NCI-H1694 treated with DMSO at 0.1 percent for 48 hours (cell line): Measurements from ENCODE around the gene ADGRA3.

Source experiments
- DNase-seq: peaks from one replicate; lab custom pipeline; 2025; lab: John Stamatoyannopoulos, UW

ADGRA3 gene

GRCh38 chr4:22363036-22363435 is 152.8 kb downstream of the ADGRA3 start:
- DNase-seq = no peak

DNA sequence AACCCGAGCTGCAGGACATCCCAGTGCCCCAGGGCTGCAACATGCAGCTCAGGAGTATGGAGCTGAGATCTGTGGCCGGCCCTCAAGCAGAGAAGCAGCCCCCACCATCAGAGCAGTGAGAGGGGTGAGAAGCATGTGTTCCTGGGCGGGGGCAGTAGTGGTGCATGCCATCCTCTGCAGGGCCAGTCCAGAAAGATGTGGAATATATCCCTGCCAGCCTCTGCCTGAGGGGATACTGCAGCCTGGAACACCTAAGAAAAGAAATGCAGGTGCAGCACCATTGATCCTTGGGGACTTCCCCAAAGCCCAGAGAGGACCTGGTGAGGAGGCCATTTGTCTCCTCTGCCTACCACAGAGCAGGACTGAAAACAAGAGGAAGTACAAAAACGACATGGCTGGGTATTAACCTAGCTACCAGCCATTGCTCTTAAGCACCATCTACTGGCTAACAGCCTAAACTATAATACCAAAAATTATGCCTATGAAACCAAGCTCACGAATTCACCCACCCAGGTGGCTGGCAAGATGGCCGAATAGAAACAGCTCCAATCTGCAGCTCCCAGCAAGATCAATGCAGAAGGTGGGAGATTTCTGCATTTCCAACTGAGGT is 158.8 kb downstream of the ADGRA3 start:
- DNase-seq = peak; percentile 5

DNA sequence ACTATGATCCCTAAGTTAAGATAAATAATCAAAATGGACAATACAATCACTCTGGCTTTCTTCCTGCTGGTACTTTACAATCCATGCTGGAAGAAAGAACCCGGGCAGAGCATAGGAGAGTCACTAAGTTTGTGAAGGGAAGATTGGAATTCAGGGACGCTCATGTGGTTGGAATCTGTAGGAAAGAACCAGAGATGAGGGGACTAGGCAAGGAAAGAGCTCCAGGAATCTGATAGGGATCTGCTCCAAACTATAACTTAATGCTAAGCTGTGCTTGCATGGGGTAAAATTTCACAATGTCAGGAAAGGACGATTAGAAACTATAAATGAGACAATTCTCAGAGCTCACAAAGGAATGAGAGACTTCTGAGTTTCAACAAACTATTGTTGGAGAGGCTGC is 167.5 kb downstream of the ADGRA3 start:
- no peak for DNase-seq

- DNase-seq = no peak
Measured at GRCh38 chr4:22345678-22346077, 170.2 kb downstream of the ADGRA3 start.

- DNase-seq = no peak
Measured at GRCh38 chr4:22345055-22345454, 170.8 kb downstream of the ADGRA3 start.

DNA sequence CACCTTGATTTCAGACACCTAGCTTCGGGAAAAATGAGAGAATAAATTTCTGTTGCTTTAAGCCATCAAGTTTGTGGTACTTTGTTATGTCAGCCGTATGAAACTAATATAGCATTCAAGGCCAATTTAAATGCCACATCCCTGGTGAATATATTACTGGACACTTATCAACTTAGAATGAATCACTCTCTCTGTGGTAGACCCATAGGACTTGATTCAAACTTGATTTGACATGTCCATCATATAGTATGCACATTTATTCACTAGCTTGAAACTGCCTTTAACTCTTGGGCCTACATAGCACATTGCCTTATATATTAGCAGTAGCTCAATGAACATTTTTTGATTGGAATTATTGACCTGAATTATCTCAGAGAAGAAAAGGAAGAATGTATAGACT is 172.3 kb downstream of the ADGRA3 start:
- DNase-seq = no peak

GRCh38 chr4:22339491-22339890 is 176.4 kb downstream of the ADGRA3 start:
- DNase-seq = no peak

DNA sequence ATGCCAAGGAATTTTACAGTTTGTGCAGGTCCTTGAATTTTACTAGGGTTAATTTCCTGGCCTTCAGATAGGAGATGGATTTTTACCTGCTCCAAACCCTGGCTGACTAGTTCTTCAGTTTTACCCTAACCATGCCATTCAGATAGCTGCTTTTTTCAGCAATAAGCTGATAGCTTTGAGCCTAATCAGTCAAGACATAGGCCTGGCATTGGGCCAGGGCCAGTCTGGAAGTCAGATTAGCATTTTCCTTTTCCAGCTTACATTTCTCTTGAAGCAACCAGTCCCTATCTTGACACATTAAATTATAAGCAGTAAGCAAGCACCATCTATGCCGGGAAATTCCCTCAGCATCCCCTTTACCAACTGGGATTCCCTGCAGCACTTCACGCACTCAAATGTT is 177.1 kb downstream of the ADGRA3 start:
- DNase-seq = no peak
